ENCODE data around the gene NTSR1.

Gene NTSR1

DNA sequence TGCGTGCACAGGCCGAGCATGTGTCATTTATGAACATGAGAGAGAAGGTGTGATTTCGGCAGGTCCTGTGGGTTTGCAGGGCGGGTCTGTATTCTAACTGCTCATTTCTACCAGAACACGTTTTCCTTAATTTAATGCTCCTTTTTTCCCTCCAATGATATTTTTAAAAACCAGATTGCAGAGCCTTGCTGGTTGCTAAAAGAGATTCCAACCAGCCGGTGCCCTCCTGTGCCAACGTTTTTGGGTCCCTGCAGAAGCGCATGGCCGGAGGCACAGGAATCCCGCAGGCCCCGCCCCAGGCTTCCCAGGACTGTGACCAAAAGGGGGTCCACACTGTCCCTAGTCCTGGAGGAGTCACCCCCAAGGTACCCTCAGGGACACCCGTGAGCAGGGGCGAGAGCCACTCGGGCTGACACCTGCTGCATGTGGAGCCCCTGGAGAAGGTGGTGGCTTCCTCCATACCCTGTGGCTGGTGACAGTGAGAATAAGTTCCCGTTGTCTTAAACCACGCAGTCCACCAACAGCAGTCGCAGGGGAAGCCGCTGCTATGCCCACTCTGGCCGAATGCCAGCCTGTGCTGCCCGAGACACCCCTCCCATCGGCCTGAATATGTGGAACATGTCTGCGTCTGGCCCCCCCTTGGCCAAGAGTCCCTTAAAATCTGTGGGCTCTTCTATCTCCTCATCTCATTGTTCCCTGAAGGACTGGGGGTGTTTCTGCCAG, 15.7 kb upstream of the NTSR1 start:
- DNase-seq (ENCODE audit: low read depth) = no peak
- no peak overlapping the region for H3K4me3 ChIP-seq (ENCODE audit: low read depth, low read length)
- TF ChIP-seq, protein P1, sequence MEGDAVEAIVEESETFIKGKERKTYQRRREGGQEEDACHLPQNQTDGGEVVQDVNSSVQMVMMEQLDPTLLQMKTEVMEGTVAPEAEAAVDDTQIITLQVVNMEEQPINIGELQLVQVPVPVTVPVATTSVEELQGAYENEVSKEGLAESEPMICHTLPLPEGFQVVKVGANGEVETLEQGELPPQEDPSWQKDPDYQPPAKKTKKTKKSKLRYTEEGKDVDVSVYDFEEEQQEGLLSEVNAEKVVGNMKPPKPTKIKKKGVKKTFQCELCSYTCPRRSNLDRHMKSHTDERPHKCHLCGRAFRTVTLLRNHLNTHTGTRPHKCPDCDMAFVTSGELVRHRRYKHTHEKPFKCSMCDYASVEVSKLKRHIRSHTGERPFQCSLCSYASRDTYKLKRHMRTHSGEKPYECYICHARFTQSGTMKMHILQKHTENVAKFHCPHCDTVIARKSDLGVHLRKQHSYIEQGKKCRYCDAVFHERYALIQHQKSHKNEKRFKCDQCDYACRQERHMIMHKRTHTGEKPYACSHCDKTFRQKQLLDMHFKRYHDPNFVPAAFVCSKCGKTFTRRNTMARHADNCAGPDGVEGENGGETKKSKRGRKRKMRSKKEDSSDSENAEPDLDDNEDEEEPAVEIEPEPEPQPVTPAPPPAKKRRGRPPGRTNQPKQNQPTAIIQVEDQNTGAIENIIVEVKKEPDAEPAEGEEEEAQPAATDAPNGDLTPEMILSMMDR (IDR thresholded peaks at IDR 0.05; ENCODE audit: insufficient read depth, low read depth, low read length, missing control alignments) = no peak

GRCh38 chr20:62693524-62693922, 15.1 kb upstream of the NTSR1 start:
- TF ChIP-seq, protein P1 (IDR thresholded peaks at IDR 0.05; ENCODE audit: insufficient read depth, low read depth, low read length, missing control alignments) = no peak
- no peak for DNase-seq (ENCODE audit: low read depth)

GRCh38 chr20:62694106-62694505, 14.5 kb upstream of the NTSR1 start:
- TF ChIP-seq, protein P1 (IDR thresholded peaks at IDR 0.05; ENCODE audit: insufficient read depth, low read depth, low read length, missing control alignments) = no peak
- no peak for DNase-seq (ENCODE audit: low read depth)

More at GRCh38 chr20:62693524-62693922, 15.1 kb upstream of the NTSR1 start:
- no peak overlapping the region for H3K4me3 ChIP-seq (ENCODE audit: low read depth, low read length)

GRCh38 chr20:62694868-62695267, 13.8 kb upstream of the NTSR1 start:
- TF ChIP-seq, protein P1 (IDR thresholded peaks at IDR 0.05; ENCODE audit: insufficient read depth, low read depth, low read length, missing control alignments) = no peak
- H3K4me3 ChIP-seq (ENCODE audit: low read depth, low read length) = no peak overlapping the region
- DNase-seq (ENCODE audit: low read depth) = no peak

More at GRCh38 chr20:62694106-62694505, 14.5 kb upstream of the NTSR1 start:
- H3K4me3 ChIP-seq (ENCODE audit: low read depth, low read length) = no peak overlapping the region

DNA sequence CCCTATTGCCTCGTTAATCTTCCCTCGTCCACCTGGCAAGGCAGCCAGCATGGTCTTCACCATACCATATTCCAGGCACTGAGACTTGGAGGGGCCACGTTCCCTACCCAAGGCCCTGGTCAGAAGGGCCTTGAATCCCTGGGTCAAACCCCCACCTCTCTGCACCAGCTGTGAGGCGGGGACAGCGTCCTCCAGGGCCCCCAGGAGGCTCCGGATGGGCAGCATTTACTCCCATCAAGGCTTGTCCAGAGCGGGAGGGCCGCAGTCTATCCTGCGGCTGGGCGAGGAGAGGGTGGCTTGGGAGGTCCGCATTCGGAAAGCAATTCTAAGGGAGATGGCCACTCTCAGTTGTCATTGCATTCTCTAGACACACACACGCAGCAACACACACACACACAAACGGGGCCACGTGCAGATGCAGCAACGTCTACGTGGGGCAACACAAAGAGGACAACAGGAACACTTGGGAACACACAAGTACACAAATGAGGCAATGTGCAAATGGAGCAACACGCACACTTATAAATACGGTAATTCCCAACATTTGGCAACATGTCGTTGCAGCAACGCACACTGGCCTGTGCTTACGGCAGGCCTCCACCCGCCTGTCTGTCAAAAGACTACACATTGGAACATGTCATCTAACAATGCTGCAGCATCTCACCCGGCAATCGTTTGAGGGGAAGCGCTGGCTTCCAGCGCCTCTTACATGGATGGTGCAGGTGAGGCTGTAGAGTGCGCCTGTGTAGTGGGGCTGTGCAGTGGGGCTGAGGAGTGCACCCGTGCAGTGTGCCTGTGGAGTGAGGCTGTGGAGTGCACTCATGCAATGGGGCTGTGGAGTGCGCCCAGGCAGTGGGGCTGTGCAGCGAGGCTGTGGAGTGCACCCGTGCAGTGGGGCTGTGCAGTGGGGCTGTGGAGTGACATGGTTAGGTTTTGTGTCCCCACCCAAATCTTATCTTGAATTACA, 12.9 kb upstream of the NTSR1 start:
- TF ChIP-seq, protein P1 (IDR thresholded peaks at IDR 0.05; ENCODE audit: insufficient read depth, low read depth, low read length, missing control alignments) = no peak
- DNase-seq (ENCODE audit: low read depth) = no peak
- H3K4me3 ChIP-seq (ENCODE audit: low read depth, low read length) = no peak overlapping the region

- TF ChIP-seq, protein P1 (IDR thresholded peaks at IDR 0.05; ENCODE audit: insufficient read depth, low read depth, low read length, missing control alignments) = no peak
- H3K4me3 ChIP-seq (ENCODE audit: low read depth, low read length) = no peak overlapping the region
- no peak for DNase-seq (ENCODE audit: low read depth)
Observed at GRCh38 chr20:62696434-62696957, 12.1 kb upstream of the NTSR1 start.
